Upper lobe of left lung (tissue), 6 donors: Measurements from ENCODE around the gene ZFP3. TPM values are rescaled to one million over a fixed set of nuclear protein-coding genes. Genes with fewer than 3 reads are reported as not detected.
"Not testable (repeated sequence)": the region's sequence is repeated elsewhere in the genome, so short reads cannot be mapped to it uniquely, and the experiment has no call there.

Experiments used
- ATAC-seq, 2 donors: fragments of 200-7000 bp; cut with Tn5 transposase; one replicate each; pipeline ENCODE4 v1.9.1; 2022; ENCODE audit warnings: mild to moderate bottlenecking in 2 of 2, moderate library complexity in 2 of 2; ENCODE audit not compliant: low FRiP score in 2 of 2
- DNase-seq, 2 donors: peaks; one replicate each; pipeline ENCODE4 v3.0.0-alpha.2; 2019 to 2020
- H3K27ac ChIP-seq, 4 donors: fragments of 200-600 bp; sonication (generic); one replicate each; pipeline ENCODE4 v1.5.1; 2016 to 2019
- H3K27me3 ChIP-seq, 4 donors: fragments of 200-600 bp; sonication (generic); one replicate each; pipeline ENCODE4 v1.5.1; 2017 to 2019
- H3K36me3 ChIP-seq, 4 donors: fragments of 200-600 bp; sonication (generic); one replicate each; pipeline ENCODE4 v1.5.1; 2016 to 2019
- H3K4me1 ChIP-seq, 4 donors: fragments of 200-600 bp; sonication (generic); one replicate each; pipeline ENCODE4 v1.5.1; 2018 to 2019
- H3K4me3 ChIP-seq, 4 donors: fragments of 200-600 bp; sonication (generic); one replicate each; pipeline ENCODE4 v1.5.1; 2017 to 2019; ENCODE audit warnings: mild to moderate bottlenecking in 2 of 4, moderate library complexity in 1 of 4
- H3K9me3 ChIP-seq, 4 donors: fragments of 200-600 bp; sonication (generic); one replicate each; pipeline ENCODE4 v1.5.1; 2018 to 2019
- CTCF ChIP-seq, 6 experiments: fragments of 450-650 bp in 4 of 6; fragments of 200-600 bp in 2 of 6; sonication (generic) in 2 of 6; IDR thresholded peaks; one replicate each; pipeline ENCODE4 v1.5.1; 2016 to 2019; ENCODE audit warnings: antibody characterized with exemption in 6 of 6
- EP300 ChIP-seq, 4 donors: sonication (generic); formaldehyde crosslinking; IDR thresholded peaks; one replicate each; pipeline ENCODE4 v1.5.1; 2017; ENCODE audit warnings: antibody characterized with exemption in 4 of 4, control low read depth in 2 of 4
- POLR2A ChIP-seq, 4 donors: fragments of 450-650 bp; IDR thresholded peaks; one replicate each; pipeline ENCODE4 v1.5.1; 2016 to 2017; ENCODE audit warnings: antibody characterized with exemption in 4 of 4, mild to moderate bottlenecking in 2 of 4
- POLR2AphosphoS5 ChIP-seq, 2 donors: sonication (generic); formaldehyde crosslinking; IDR thresholded peaks; one replicate each; pipeline ENCODE4 v1.5.1; 2017; ENCODE audit warnings: antibody characterized with exemption in 2 of 2
- WGBS, 2 donors: methylation state at CpG; one replicate each; pipeline ENCODE4 v1.1.5; 2017 to 2018; 5-methylcytosine and 5-hydroxymethylcytosine counted together
- total RNA-seq, 6 donors: library from RNA; depleted of rRNA in 4 of 6; stranded (reverse); fragments of >200 nt in 4 of 6; gene quantifications; one replicate each; pipeline versions ENCODE4 v1.1.0 to v1.2.1, GENCODE V29; 2016 to 2021
- donor health status: DM: no; HTN: no; CAD: no; lungs with moderate emphysema.
- donor health status: DM: no; HTN: yes; CAD: no; lungs with severe emphysema.

ZFP3 gene
- total RNA-seq, 6 donors from 2014 or later: 0.89 to 9.7 (median 5.3) TPM

- no peak for TF ChIP-seq EP300 (IDR thresholded peaks at IDR 0.05)
- no peak for TF ChIP-seq POLR2A (IDR thresholded peaks at IDR 0.05)
- TF ChIP-seq POLR2AphosphoS5 (IDR thresholded peaks at IDR 0.05): no peak
- TF ChIP-seq CTCF (IDR thresholded peaks at IDR 0.05): no peak
- no peaks in the 10 kb centered on the region for H3K9me3 ChIP-seq
- no peaks in the 10 kb centered on the region for H3K36me3 ChIP-seq
- no peak overlapping the region for H3K27ac ChIP-seq
- H3K4me1 ChIP-seq: no peaks in the 10 kb centered on the region
- H3K27me3 ChIP-seq: no peaks in the 10 kb centered on the region
- ATAC-seq (no peak), DNase-seq (no peak)
- H3K4me3 ChIP-seq: no peak overlapping the region
- 68 to 84% methylated on average over 4 to 8 of the region's 8 CpGs for WGBS, 2 donors
Measured at GRCh38 chr17:5133311-5133710, 55.0 kb downstream of the ZFP3 start.

GRCh38 chr17:5133961-5134360 is 55.7 kb downstream of the ZFP3 start:
- not testable (repeated sequence) for H3K27ac ChIP-seq, H3K9me3 ChIP-seq, ATAC-seq, DNase-seq, H3K4me3 ChIP-seq, H3K27me3 ChIP-seq, H3K36me3 ChIP-seq, H3K4me1 ChIP-seq
- 90 to 93% methylated on average over 8 of the region's 8 CpGs for WGBS, 2 donors

- DNase-seq, H3K27me3 ChIP-seq, H3K36me3 ChIP-seq, ATAC-seq, H3K9me3 ChIP-seq, H3K4me1 ChIP-seq, H3K27ac ChIP-seq, H3K4me3 ChIP-seq: not testable (repeated sequence)
- 82 to 86% methylated on average over 11 of the region's 11 CpGs for WGBS, 2 donors
Measured at GRCh38 chr17:5134571-5134970, 56.3 kb downstream of the ZFP3 start.

GRCh38 chr17:5135131-5135712 is 57.0 kb downstream of the ZFP3 start:
- DNase-seq, H3K27me3 ChIP-seq, H3K4me3 ChIP-seq, H3K36me3 ChIP-seq, H3K27ac ChIP-seq, H3K4me1 ChIP-seq, H3K9me3 ChIP-seq, ATAC-seq: not testable (repeated sequence)
- 86 to 87% methylated on average over 6 to 8 of the region's 8 CpGs for WGBS, 2 donors

GRCh38 chr17:5135726-5136579 is 57.7 kb downstream of the ZFP3 start:
- Histone ChIP-seq H3K27me3 (no peaks in the 10 kb centered on the region), H3K9me3 (no peaks in the 10 kb centered on the region), H3K4me1 (no peaks in the 10 kb centered on the region), H3K36me3 (no peaks in the 10 kb centered on the region), H3K27ac (no peak overlapping the region), H3K4me3 (no peak overlapping the region)
- peak in 1 of 2 donors; percentile 37 for DNase-seq
- TF ChIP-seq POLR2A (IDR thresholded peaks at IDR 0.05) (no peak), POLR2AphosphoS5 (IDR thresholded peaks at IDR 0.05) (no peak), EP300 (IDR thresholded peaks at IDR 0.05) (no peak), CTCF (IDR thresholded peaks at IDR 0.05) (no peak)
- WGBS, 2 donors: 81% methylated on average over 10 of the region's 14 CpGs; no CpG with 5 or more reads in 1 of the 2 donors
- ATAC-seq: no peak

GRCh38 chr17:5136580-5137412 is 58.5 kb downstream of the ZFP3 start:
- H3K4me3 ChIP-seq, H3K36me3 ChIP-seq, H3K27ac ChIP-seq, ATAC-seq, H3K27me3 ChIP-seq, H3K4me1 ChIP-seq, H3K9me3 ChIP-seq: not testable (repeated sequence)
- WGBS, 2 donors: 74 to 92% methylated on average over 4 to 14 of the region's 14 CpGs
- peak in 1 of 2 donors; percentile 61 for DNase-seq

GRCh38 chr17:5137511-5138197 is 59.4 kb downstream of the ZFP3 start:
- not testable (repeated sequence) for ATAC-seq, H3K27me3 ChIP-seq, H3K4me1 ChIP-seq, H3K9me3 ChIP-seq, H3K36me3 ChIP-seq, H3K4me3 ChIP-seq, H3K27ac ChIP-seq
- peak in 1 of 2 donors; percentile 40 for DNase-seq
- WGBS, 2 donors: 91 to 96% methylated on average over 6 to 12 of the region's 15 CpGs

GRCh38 chr17:5138198-5138544 is 59.9 kb downstream of the ZFP3 start:
- not testable (repeated sequence) for H3K9me3 ChIP-seq, H3K36me3 ChIP-seq, DNase-seq, H3K27ac ChIP-seq, H3K4me3 ChIP-seq, H3K4me1 ChIP-seq, H3K27me3 ChIP-seq, ATAC-seq
- WGBS, 2 donors: 95 to 97% methylated on average over 9 of the region's 9 CpGs
